Left renal cortex interstitium (tissue), 4 donors: ENCODE results near the gene C2CD4A. TPM values are rescaled to one million over a fixed set of nuclear protein-coding genes. Genes with fewer than 3 reads are reported as not detected.
"Not testable (repeated sequence)": the region's sequence is repeated elsewhere in the genome, so short reads cannot be mapped to it uniquely, and the experiment has no call there.

Experiments used
- DNase-seq, 4 donors: peaks; one replicate each; pipeline ENCODE4 v3.0.0-alpha.2; 2013; ENCODE audit warnings: low read depth in 4 of 4, low spot score in 2 of 4, missing footprints in 1 of 4
- polyA plus RNA-seq, 4 donors: library from polyadenylated mRNA; unstranded; fragments of 120-200 nt; gene quantifications; one replicate each; pipeline ENCODE4 v1.2.1, GENCODE V29; 2013; ENCODE audit not compliant: insufficient read length in 4 of 4

The C2CD4A gene, protein sequence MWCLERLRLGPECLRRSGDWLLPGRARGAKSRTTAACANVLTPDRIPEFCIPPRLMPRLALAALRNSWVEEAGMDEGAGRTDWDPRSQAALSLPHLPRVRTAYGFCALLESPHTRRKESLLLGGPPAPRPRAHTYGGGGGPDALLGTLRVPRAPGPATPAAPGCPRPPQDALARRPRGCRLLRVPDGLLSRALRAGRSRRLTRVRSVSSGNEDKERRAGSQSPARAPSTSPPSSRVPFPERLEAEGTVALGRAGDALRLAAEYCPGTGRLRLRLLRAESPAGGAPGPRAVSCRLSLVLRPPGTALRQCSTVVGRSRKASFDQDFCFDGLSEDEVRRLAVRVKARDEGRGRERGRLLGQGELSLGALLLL
- under 1 TPM; 0.16 to 0.36 (median 0.32) TPM for polyA plus RNA-seq

GRCh38 chr15:62066663-62067447, at the start of gene C2CD4A:
Gene C2CD4A, plus strand, starts transcription at chr15:62066977. Its CDS starts 637 bp downstream, at chr15:62067614.
- peak in 2 of 4 donors; percentile 55 to 71 for DNase-seq

GRCh38 chr15:62020576-62021160, 46.1 kb upstream of the C2CD4A start:
- DNase-seq = no peak

DNA sequence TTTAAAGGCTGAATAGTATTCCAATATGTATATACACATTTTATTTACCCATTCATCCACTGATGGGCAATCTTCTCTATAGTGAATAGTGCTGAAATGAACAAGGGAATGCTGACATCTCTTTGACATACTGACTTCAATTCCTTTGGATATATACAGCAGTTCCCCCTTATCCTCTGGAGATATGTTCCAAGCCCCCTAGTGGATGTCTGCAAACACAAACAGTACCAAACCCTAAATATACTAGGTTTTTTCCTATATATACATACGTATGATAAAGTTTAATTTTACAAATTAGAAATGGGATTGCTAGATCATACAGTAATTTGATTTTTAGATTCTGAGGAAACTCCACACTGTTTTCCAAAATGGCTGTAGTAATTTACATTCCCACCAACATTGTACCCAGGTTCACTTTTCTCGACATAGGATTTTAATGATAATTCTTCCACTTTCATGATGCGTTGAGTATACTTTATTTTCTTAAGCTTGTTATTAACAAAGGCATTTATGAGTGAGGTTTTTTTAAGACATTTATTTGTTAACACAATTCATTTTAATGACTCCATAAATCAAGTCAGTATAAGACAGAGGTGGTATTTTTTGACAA, 44.7 kb upstream of the C2CD4A start:
- DNase-seq = no peak

GRCh38 chr15:62026487-62027262, 40.1 kb upstream of the C2CD4A start:
- DNase-seq = no peak

- no peak for DNase-seq
Measured at GRCh38 chr15:62027263-62027565, 39.6 kb upstream of the C2CD4A start.

- no peak for DNase-seq
Measured at GRCh38 chr15:62027916-62028315, 38.9 kb upstream of the C2CD4A start.

DNA sequence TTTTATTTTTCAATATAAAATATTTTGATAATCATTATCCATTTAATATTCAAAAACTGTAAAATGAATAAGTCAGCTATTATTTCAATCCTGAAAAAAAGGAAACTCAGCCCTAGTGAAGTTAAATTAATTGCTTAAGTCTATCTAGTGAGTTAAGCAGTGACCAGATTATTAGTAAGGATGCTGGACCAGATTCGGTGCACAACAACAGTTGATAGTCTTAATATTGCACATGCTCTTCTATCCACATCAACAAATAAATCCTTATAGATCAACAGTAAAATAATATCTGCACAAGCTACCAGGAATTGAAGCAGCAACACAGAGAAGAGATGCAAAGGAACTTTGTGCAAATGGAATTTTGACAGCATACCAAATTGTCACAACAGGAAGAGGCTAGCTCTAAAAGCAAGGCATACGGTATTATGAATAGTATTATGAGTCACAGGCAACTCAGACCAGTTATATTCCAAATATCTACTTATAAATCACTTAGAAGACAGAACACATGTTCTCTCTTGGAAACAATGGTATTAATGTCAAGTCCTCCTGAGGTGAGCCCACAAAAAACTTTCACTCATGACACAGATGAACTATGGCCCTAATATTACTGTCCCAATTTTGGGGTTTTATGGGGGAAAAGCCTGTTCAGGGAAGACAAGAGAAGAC, 31.4 kb upstream of the C2CD4A start:
- DNase-seq = no peak

- no peak for DNase-seq
Measured at GRCh38 chr15:62046078-62046743, 20.6 kb upstream of the C2CD4A start.

DNA sequence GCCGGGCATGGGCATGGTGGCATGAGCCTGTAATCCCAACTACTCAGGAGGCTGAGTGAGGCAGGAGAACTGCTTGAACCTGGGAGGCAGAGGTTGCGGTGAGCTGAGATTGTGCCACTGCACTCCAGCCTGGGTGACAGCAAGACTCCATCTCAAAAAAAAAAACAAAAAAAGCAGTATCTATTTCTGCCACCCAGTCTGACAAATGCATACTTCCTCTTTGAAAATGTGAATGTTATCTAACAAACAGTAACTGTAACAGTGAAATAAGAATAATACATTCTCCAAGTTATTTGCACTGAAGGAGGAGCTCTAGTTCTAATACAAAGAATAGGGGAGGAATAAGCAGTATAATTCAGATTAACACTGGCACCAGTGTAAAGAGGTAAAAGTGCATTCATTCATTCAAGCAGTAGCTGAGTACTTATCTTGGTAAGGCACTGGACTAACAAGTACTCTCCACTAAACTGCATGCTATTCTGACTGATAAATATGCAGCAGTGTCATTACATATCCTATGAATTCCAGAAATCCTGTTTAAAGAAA, 19.4 kb upstream of the C2CD4A start:
- DNase-seq = no peak

DNA sequence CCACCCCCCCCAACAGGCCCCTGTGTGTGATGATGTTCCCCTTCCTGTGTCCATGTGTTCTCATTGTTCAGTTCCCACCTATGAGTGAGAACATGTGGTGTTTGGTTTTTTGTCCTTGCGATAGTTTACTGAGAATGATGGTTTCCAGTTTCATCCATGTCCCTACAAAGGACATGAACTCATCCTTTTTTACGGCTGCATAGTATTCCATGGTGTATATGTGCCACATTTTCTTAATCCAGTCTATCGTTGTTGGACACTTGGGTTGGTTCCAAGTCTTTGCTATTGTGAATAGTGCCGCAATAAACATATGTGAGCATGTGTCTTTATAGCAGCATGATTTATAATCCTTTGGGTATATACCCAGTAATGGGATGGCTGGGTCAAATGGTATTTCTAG, 18.5 kb upstream of the C2CD4A start:
- DNase-seq = not testable (repeated sequence)

DNA sequence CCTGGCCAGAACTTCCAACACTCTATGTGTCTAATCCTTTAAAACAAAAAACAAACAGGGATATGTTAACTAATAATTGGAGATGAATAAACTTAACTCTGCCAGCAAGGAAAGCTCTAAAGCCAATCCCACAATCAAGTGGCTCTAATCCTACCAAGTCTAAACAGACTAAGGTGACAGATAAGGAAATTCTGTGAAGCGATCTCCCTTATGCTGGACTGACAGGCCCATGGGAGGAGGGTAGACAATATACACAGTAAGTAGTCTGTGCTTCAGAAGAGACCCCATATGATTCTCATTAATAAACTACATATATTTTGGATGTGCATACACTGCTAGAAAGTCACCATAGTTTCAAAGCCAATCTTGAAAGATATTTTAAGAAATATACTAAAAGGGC, 16.7 kb upstream of the C2CD4A start:
- DNase-seq = no peak

- no peak for DNase-seq
Measured at GRCh38 chr15:62051166-62051565, 15.6 kb upstream of the C2CD4A start.

DNA sequence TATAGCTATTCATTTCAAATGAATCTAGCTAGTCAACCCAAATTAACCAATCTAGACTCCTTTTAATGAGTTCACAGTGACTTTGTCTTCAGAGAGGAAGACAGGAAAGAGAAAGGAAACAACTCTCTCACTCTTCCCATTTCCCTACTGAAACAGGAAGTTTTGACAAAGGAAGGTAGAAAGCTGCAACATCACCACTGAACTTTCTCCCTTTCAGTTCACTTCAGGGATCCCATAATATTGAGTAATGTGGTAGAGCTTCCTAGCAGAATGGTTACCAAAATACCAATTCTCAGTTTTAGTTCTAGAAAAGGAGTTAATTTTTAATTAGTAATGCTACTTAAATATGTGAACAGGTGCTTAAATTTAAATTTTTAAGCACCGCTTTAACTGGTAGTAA, 14.1 kb upstream of the C2CD4A start:
- DNase-seq = no peak

- DNase-seq = no peak
Measured at GRCh38 chr15:62053439-62054085, 13.2 kb upstream of the C2CD4A start.

DNA sequence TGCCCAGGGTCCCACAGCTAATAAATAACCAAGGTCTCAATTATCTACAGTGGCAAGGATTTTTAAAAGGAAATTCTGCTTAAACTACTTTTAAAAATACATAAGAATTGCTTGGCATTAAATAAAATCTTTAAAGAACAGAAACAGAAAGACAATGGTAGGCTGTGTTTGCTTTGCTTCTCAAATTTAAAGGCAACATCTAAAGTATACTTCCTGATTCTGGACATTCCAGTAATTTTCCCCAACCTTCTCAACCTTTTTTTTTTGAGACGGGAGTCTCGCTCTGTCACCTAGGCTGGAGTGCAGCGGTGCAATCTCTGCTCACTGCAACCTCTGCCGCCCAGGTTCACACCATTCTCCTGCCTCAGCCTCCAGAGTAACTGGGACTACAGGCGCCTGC, 11.8 kb upstream of the C2CD4A start:
- DNase-seq = no peak

GRCh38 chr15:62057341-62057980, 9.3 kb upstream of the C2CD4A start:
- no peak for DNase-seq

GRCh38 chr15:62058327-62059028, 8.3 kb upstream of the C2CD4A start:
- DNase-seq = no peak
